ENCODE measurements around the gene TNNT1.
"Not testable (repeated sequence)": the region's sequence is repeated elsewhere in the genome, so short reads cannot be mapped to it uniquely, and the experiment has no call there.

The TNNT1 gene

GRCh38 chr19:55109527-55110291 is 39.3 kb downstream of the TNNT1 start:
- DNase-seq (ENCODE audit: low read depth), result no peak

GRCh38 chr19:55107252-55107651 is 41.8 kb downstream of the TNNT1 start:
- not testable (repeated sequence) for DNase-seq (ENCODE audit: low read depth)

- DNase-seq (ENCODE audit: low read depth), result no peak
These were observed 42.4 kb downstream of the TNNT1 start for GRCh38 chr19:55106591-55106990.

GRCh38 chr19:55105237-55105636 is 43.8 kb downstream of the TNNT1 start:
- DNase-seq (ENCODE audit: low read depth), result no peak

- no peak for DNase-seq (ENCODE audit: low read depth)
These were observed 45.8 kb downstream of the TNNT1 start for GRCh38 chr19:55103190-55103589.

- DNase-seq (ENCODE audit: low read depth), result no peak
These were observed 47.7 kb downstream of the TNNT1 start for GRCh38 chr19:55101261-55101660.

- no peak for DNase-seq (ENCODE audit: low read depth)
These were observed 49.2 kb downstream of the TNNT1 start for GRCh38 chr19:55099557-55100506.

GRCh38 chr19:55098716-55099556 is 50.1 kb downstream of the TNNT1 start:
- DNase-seq (ENCODE audit: low read depth), result no peak

- DNase-seq (ENCODE audit: low read depth), result no peak
These were observed 50.9 kb downstream of the TNNT1 start for GRCh38 chr19:55097864-55098715.

GRCh38 chr19:55096061-55096701 is 52.8 kb downstream of the TNNT1 start:
- DNase-seq (ENCODE audit: low read depth), result no peak

- no peak for DNase-seq (ENCODE audit: low read depth)
These were observed 53.5 kb downstream of the TNNT1 start for GRCh38 chr19:55095260-55096060.

GRCh38 chr19:55094456-55095259 is 54.3 kb downstream of the TNNT1 start:
- DNase-seq (ENCODE audit: low read depth), result no peak

- DNase-seq (ENCODE audit: low read depth), result no peak
These were observed 56.3 kb downstream of the TNNT1 start for GRCh38 chr19:55092423-55093318.

GRCh38 chr19:55091955-55092354 is 57.1 kb downstream of the TNNT1 start:
- no peak for DNase-seq (ENCODE audit: low read depth)

GRCh38 chr19:55091126-55091910 is 57.7 kb downstream of the TNNT1 start:
- no peak for DNase-seq (ENCODE audit: low read depth)

GRCh38 chr19:55090564-55090963 is 58.4 kb downstream of the TNNT1 start:
- DNase-seq (ENCODE audit: low read depth), result no peak

- DNase-seq (ENCODE audit: low read depth), result no peak
These were observed 59.6 kb downstream of the TNNT1 start for GRCh38 chr19:55089342-55089944.
